ENCODE results near the gene SAMSN1.

DNA sequence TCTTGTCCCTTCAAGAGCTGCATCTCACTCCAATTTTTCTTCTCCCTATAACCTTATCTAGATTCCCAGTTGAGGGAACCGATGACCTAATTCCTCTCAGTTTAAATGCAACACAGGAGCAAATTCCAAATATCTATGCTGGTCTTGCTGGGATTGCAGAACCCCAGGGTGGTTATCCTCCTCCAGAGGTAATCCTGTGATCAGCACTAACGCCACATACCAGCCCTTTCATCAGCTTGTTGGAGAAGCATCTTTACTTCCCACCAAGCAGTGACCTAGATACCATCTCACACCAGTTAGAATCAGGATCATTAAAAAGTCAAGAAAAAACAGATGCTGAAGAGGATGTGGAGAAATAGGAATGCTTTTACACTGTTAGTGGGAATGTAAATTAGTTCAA, 52.4 kb downstream of the SAMSN1 start:
- TF ChIP-seq, protein P1, sequence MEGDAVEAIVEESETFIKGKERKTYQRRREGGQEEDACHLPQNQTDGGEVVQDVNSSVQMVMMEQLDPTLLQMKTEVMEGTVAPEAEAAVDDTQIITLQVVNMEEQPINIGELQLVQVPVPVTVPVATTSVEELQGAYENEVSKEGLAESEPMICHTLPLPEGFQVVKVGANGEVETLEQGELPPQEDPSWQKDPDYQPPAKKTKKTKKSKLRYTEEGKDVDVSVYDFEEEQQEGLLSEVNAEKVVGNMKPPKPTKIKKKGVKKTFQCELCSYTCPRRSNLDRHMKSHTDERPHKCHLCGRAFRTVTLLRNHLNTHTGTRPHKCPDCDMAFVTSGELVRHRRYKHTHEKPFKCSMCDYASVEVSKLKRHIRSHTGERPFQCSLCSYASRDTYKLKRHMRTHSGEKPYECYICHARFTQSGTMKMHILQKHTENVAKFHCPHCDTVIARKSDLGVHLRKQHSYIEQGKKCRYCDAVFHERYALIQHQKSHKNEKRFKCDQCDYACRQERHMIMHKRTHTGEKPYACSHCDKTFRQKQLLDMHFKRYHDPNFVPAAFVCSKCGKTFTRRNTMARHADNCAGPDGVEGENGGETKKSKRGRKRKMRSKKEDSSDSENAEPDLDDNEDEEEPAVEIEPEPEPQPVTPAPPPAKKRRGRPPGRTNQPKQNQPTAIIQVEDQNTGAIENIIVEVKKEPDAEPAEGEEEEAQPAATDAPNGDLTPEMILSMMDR (conservative IDR thresholded peaks at IDR 0.05; ENCODE audit: low read length), result no peak
- TF ChIP-seq EZH2phosphoT487 (IDR thresholded peaks at IDR 0.05; ENCODE audit: borderline replicate concordance, low read depth, low read length), result no peak

Data from OCI-LY7 (cell line).